ENCODE measurements around the gene PDPN. TPM values are rescaled to one million over a fixed set of nuclear protein-coding genes. Genes with fewer than 3 reads are reported as not detected.

Gene PDPN
- polyA plus RNA-seq, 1 of the 3 experiments (the other 2 are of a cell fraction): not detected

DNA sequence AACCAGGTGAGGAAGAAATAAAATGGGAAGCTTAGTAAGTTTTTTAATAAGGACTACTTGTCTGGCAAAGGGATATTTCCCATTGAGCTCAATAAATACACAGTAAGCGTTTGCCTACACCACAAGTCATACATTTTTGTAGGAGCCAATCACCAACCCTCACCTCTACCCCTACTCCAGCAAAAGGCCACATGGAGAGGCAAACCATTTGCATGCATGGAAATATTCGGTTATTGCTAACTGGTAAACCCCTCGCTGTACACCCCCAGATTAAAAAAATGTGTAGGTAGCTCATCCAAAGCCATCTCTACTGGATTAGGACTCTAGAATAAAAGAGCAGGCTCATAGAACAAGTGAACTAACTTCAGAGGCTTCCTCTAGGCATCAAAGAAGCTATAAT, 21.1 kb downstream of the PDPN start (continued):
- TF ChIP-seq, protein P1, sequence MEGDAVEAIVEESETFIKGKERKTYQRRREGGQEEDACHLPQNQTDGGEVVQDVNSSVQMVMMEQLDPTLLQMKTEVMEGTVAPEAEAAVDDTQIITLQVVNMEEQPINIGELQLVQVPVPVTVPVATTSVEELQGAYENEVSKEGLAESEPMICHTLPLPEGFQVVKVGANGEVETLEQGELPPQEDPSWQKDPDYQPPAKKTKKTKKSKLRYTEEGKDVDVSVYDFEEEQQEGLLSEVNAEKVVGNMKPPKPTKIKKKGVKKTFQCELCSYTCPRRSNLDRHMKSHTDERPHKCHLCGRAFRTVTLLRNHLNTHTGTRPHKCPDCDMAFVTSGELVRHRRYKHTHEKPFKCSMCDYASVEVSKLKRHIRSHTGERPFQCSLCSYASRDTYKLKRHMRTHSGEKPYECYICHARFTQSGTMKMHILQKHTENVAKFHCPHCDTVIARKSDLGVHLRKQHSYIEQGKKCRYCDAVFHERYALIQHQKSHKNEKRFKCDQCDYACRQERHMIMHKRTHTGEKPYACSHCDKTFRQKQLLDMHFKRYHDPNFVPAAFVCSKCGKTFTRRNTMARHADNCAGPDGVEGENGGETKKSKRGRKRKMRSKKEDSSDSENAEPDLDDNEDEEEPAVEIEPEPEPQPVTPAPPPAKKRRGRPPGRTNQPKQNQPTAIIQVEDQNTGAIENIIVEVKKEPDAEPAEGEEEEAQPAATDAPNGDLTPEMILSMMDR (IDR thresholded peaks at IDR 0.05): no peak
- TF ChIP-seq POLR2AphosphoS5 (IDR thresholded peaks at IDR 0.05; ENCODE audit: low read depth, low read length): no peak
- TF ChIP-seq GABPA (IDR thresholded peaks at IDR 0.05; ENCODE audit: low read depth): no peak
- no peak for TF ChIP-seq EZH2phosphoT487 (IDR thresholded peaks at IDR 0.05; ENCODE audit: borderline replicate concordance, low read depth)
- no peak for TF ChIP-seq TCF12 (IDR thresholded peaks at IDR 0.05)
- no peak for TF ChIP-seq SMC3 (IDR thresholded peaks at IDR 0.05; ENCODE audit: low read depth, low read length)
- no peak for TF ChIP-seq TAF1 (IDR thresholded peaks at IDR 0.05; ENCODE audit: borderline replicate concordance, low read depth, low read length)
- TF ChIP-seq FOSL2 (IDR thresholded peaks at IDR 0.05; ENCODE audit: borderline replicate concordance, low read depth): no peak
- TF ChIP-seq, protein P2, sequence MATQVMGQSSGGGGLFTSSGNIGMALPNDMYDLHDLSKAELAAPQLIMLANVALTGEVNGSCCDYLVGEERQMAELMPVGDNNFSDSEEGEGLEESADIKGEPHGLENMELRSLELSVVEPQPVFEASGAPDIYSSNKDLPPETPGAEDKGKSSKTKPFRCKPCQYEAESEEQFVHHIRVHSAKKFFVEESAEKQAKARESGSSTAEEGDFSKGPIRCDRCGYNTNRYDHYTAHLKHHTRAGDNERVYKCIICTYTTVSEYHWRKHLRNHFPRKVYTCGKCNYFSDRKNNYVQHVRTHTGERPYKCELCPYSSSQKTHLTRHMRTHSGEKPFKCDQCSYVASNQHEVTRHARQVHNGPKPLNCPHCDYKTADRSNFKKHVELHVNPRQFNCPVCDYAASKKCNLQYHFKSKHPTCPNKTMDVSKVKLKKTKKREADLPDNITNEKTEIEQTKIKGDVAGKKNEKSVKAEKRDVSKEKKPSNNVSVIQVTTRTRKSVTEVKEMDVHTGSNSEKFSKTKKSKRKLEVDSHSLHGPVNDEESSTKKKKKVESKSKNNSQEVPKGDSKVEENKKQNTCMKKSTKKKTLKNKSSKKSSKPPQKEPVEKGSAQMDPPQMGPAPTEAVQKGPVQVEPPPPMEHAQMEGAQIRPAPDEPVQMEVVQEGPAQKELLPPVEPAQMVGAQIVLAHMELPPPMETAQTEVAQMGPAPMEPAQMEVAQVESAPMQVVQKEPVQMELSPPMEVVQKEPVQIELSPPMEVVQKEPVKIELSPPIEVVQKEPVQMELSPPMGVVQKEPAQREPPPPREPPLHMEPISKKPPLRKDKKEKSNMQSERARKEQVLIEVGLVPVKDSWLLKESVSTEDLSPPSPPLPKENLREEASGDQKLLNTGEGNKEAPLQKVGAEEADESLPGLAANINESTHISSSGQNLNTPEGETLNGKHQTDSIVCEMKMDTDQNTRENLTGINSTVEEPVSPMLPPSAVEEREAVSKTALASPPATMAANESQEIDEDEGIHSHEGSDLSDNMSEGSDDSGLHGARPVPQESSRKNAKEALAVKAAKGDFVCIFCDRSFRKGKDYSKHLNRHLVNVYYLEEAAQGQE (IDR thresholded peaks at IDR 0.05; ENCODE audit: low read depth, low read length): no peak

DNA sequence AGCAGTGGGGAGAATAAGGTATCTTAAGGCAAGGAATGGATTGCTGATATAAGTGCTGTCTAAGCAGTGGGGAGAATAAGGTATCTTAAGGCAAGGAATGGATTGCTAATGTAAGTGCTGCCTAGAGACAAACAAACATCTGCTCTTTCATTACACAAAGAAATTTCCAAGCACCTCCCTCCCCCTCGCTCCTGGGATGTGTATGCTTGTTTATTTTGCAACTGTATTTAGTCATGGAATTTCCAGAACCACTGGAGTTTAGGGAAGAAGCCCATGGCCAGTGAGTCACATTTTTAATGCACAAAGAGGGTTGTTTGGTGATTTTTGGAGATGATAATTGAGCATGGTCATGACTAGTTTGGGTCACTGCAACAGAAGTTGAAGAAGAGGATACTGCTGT, 21.5 kb downstream of the PDPN start:
- Histone ChIP-seq H3K27me3 (ENCODE audit: insufficient read depth) (no peaks in the 10 kb centered on the region; the same call in 1 of the 2 replicates), H3K4me1 (ENCODE audit: control insufficient read depth in 1 of 2, insufficient read depth in 2 of 2, low read depth in 1 of 2, low read length in 1 of 2) (no peaks in the 10 kb centered on the region), H3K79me2 (ENCODE audit: insufficient read depth) (no peaks in the 10 kb centered on the region), H3K4me3 (ENCODE audit: low read depth in 2 of 2, low read length in 1 of 2) (no peak overlapping the region), H3F3A (replicated peaks; ENCODE audit: insufficient read depth) (no peaks in the 10 kb centered on the region), H3K27ac (ENCODE audit: low read depth in 2 of 2, low read length in 1 of 2) (no peak overlapping the region), H4K20me1 (ENCODE audit: insufficient read depth) (no peaks in the 10 kb centered on the region), H3K9me2 (no peaks in the 10 kb centered on the region), H3K9ac (no peak overlapping the region), H3K4me2 (no peak overlapping the region), H3K9me3 (no peaks in the 10 kb centered on the region), H3K36me3 (replicated peaks in 1 of 2; ENCODE audit: control insufficient read depth in 1 of 2, insufficient read depth in 2 of 2, low read length in 1 of 2) (no peaks in the 10 kb centered on the region), H2AFZ (ENCODE audit: low read depth) (no peak overlapping the region)
- DNase-seq: no peak
- ChIA-PET CTCF (interaction anchor here (0.6 kb wide), 1 partner anchor 13 kb away, joined by 3 read pairs; no protein-coding TSS in a partner anchor), POLR2A (no interaction called here)
- TF ChIP-seq RAD21 (IDR thresholded peaks at IDR 0.05; ENCODE audit: low read length) (no peak), TAF1 (IDR thresholded peaks at IDR 0.05; ENCODE audit: borderline replicate concordance, low read depth, low read length) (no peak), RFX5 (IDR thresholded peaks at IDR 0.05; ENCODE audit: low read length) (no peak), TCF12 (IDR thresholded peaks at IDR 0.05) (no peak), GATA2 (CRISPR knock-in tag; IDR thresholded peaks at IDR 0.05) (no peak), POLR2AphosphoS5 (IDR thresholded peaks at IDR 0.05; ENCODE audit: low read depth, low read length) (no peak)
- TF ChIP-seq, protein P3, sequence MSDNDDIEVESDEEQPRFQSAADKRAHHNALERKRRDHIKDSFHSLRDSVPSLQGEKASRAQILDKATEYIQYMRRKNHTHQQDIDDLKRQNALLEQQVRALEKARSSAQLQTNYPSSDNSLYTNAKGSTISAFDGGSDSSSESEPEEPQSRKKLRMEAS (IDR thresholded peaks at IDR 0.05; ENCODE audit: low read depth): no peak
- TF ChIP-seq, protein P4, sequence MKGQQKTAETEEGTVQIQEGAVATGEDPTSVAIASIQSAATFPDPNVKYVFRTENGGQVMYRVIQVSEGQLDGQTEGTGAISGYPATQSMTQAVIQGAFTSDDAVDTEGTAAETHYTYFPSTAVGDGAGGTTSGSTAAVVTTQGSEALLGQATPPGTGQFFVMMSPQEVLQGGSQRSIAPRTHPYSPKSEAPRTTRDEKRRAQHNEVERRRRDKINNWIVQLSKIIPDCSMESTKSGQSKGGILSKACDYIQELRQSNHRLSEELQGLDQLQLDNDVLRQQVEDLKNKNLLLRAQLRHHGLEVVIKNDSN (IDR thresholded peaks at IDR 0.05; ENCODE audit: borderline replicate concordance, low read depth): no peak
- 0% methylated on average over 1 of the region's 1 CpG for WGBS (ENCODE audit: low lambda C conversion rate)
